SU-DHL-6 (cell line): ENCODE results near the gene OR8A1.

Experiments
- EZH2phosphoT487 ChIP-seq: fragments of 200-600 bp; sonication (generic), shearing (Covaris generic); conservative IDR thresholded peaks from 2 replicates; pipeline ENCODE4 v1.6.1; 2018; ENCODE audit warnings: mild to moderate bottlenecking, antibody characterized with exemption, low read length, moderate library complexity, mixed read lengths
- TF ChIP-seq, protein P1 (sequence below): fragments of 200-600 bp; sonication (generic); IDR thresholded peaks from one replicate; pipeline ENCODE4 v1.5.1; 2017; ENCODE audit warnings: antibody characterized with exemption, mild to moderate bottlenecking, low read length, moderate library complexity; ENCODE audit not compliant: insufficient read depth, poor library complexity, severe bottlenecking

DNA sequence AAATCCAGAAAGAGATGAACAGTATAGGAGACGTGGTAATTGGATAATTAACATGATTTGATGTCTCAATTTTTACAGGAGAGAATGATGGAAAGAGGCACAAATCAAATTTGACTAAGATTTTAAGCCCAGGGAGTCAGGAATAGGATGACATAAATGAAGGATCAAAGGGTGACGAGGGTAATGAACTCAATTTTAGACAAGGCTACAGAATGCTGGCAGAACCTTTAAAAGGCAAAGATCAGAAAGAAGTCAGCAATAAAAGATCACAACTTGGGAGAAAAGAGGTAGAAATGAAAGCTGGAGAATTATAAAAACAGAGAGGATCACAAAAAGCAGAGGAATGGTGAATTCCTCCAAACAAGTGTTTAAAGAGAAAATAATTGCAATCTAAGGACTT is 13.0 kb upstream of the OR8A1 start:
- TF ChIP-seq, protein P1, sequence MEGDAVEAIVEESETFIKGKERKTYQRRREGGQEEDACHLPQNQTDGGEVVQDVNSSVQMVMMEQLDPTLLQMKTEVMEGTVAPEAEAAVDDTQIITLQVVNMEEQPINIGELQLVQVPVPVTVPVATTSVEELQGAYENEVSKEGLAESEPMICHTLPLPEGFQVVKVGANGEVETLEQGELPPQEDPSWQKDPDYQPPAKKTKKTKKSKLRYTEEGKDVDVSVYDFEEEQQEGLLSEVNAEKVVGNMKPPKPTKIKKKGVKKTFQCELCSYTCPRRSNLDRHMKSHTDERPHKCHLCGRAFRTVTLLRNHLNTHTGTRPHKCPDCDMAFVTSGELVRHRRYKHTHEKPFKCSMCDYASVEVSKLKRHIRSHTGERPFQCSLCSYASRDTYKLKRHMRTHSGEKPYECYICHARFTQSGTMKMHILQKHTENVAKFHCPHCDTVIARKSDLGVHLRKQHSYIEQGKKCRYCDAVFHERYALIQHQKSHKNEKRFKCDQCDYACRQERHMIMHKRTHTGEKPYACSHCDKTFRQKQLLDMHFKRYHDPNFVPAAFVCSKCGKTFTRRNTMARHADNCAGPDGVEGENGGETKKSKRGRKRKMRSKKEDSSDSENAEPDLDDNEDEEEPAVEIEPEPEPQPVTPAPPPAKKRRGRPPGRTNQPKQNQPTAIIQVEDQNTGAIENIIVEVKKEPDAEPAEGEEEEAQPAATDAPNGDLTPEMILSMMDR = no peak
- TF ChIP-seq EZH2phosphoT487 = no peak
